GM13976 (cell line): ENCODE data around the gene JPH3.

ENCODE experiments used
- DNase-seq: peaks from one replicate; pipeline ENCODE4 v3.0.0; 2012; ENCODE audit warnings: low spot score
- in situ Hi-C: fragments of 300-500 bp; cut with MboI; formaldehyde crosslinking; loops from one replicate; pipeline ENCODE4 v1.12.0; 2022; ENCODE audit warnings: low sequenced_read_pairs, mixed read lengths, inconsistent platforms; ENCODE audit not compliant: unreplicated experiment
- TF ChIP-seq, protein P1 (sequence below): IDR thresholded peaks from 2 replicates; pipeline ENCODE4 v1.5.1; 2012; ENCODE audit warnings: borderline replicate concordance, mild to moderate bottlenecking; ENCODE audit not compliant: insufficient read depth; ENCODE audit errors: extremely low read depth, missing control alignments, control extremely low read depth

Gene JPH3

DNA sequence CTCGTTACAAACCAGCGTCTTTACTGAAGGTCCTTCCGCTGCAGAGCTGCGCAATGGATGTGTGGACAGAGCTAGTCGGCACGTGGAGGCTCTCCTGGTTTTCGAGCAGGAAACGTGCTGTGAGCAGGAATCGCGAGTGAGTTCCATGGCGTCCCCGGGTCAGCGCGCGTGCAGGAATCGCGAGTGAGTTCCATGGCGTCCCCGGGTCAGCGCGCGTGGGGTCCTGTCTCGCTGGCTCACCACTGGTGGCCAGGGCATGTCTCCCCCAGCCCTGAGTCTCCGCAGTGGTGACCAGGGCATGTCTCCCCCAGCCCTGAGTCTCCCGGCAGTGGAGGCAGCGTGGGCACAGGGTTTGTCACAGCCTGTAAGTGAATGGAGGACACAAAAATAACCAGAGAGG lies 100.8 kb downstream of the JPH3 start:
- in situ Hi-C loops = no loop called here
- no peak for DNase-seq
- TF ChIP-seq, protein P1, sequence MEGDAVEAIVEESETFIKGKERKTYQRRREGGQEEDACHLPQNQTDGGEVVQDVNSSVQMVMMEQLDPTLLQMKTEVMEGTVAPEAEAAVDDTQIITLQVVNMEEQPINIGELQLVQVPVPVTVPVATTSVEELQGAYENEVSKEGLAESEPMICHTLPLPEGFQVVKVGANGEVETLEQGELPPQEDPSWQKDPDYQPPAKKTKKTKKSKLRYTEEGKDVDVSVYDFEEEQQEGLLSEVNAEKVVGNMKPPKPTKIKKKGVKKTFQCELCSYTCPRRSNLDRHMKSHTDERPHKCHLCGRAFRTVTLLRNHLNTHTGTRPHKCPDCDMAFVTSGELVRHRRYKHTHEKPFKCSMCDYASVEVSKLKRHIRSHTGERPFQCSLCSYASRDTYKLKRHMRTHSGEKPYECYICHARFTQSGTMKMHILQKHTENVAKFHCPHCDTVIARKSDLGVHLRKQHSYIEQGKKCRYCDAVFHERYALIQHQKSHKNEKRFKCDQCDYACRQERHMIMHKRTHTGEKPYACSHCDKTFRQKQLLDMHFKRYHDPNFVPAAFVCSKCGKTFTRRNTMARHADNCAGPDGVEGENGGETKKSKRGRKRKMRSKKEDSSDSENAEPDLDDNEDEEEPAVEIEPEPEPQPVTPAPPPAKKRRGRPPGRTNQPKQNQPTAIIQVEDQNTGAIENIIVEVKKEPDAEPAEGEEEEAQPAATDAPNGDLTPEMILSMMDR = no peak

DNA sequence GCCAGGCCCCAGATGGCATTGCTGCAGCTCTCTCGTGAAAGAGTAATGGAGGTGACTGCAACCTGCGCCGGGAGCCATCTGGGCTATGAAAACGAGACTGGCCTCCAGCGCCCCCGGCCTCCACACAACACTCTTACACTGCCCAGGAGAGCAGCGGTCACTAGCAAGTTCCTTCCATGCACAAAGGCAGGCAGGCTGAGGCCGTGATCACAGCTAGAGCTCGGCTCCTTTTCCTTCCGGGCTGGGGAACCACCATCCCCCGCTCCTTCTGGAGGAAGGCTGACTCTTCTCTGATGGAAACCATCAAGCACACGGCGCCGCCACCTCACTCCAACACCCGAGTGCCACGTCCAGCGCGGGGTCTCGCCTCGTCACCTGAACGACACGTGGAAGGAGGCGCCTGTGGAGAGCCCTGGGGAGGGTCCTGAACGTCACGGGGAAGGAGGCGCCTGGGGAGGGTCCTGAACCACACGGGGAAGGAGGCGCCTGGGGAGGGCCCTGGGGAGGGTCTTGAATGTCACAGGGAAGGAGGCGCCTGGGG lies 101.6 kb downstream of the JPH3 start:
- in situ Hi-C loops = no loop called here
- TF ChIP-seq, protein P1 = no peak
- no peak for DNase-seq

GRCh38 chr16:87704754-87705353 lies 102.5 kb downstream of the JPH3 start:
- DNase-seq = no peak
- in situ Hi-C loops = no loop called here
- TF ChIP-seq, protein P1 = no peak

DNA sequence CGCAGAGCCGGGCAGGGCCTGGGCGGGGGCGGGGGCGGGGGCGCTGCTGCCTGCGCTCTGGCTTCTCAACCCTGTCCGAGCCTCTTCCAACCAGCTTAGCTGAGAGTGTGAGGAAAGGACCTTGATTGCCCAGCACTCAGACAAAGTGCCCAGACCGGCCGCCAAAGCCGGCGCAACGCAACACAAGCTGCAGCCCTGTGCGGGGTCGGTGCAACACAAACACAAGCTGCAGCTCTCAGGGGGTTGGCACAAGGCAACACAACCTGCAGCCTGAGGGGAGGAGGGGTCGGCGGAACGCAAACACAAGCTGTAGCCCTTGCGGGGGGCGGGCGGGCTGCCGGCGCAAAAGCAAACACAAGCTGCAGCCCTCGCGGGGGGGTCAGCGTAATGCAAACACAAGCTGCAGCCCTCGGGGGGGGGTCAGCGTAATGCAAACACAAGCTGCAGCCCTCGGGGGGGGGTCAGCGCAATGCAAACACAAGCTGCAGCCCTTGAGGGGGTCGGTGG lies 103.5 kb downstream of the JPH3 start:
- in situ Hi-C loops = no loop called here
- no peak for DNase-seq
- TF ChIP-seq, protein P1 = no peak

GRCh38 chr16:87706278-87707000 lies 104.1 kb downstream of the JPH3 start:
- DNase-seq = no peak
- TF ChIP-seq, protein P1 = no peak
- in situ Hi-C loops = no loop called here

DNA sequence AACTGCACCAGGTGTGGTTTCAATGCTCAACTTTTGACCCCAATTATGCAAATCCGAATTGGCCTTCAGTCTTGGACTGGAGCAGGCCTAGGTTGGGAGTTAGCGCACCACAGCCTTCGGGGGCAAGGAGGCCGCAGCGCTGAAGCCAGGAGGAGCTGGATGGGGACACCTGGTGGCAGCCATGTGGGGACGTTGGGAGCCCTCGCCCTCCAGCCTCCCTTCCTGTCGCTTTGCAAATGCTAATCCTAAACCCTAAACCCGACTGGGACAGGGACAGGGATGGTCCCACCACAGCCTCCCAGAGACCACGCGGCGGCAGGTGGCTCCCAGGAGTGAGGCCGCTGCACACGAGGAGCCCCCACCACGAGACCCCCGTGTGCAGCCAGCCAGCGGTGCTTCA lies 104.8 kb downstream of the JPH3 start:
- TF ChIP-seq, protein P1 = no peak
- in situ Hi-C loops = no loop called here
- no peak for DNase-seq
